Endodermal cell (in vitro differentiated cells): Measurements from ENCODE around the gene TRAF3. TPM values are rescaled to one million over a fixed set of nuclear protein-coding genes. Genes with fewer than 3 reads are reported as not detected.

Experiments
- DNase-seq: peaks from one replicate; pipeline ENCODE4 v3.0.0-alpha.2; 2017
- H3K27ac ChIP-seq: 2 replicates; pipeline ENCODE4 v1.5.1; 2013; ENCODE audit warnings: mild to moderate bottlenecking, low read depth, low read length, moderate library complexity
- H3K27me3 ChIP-seq: 2 replicates; pipeline ENCODE4 v1.6.1; 2013; ENCODE audit warnings: mild to moderate bottlenecking, low read length, moderate library complexity; ENCODE audit not compliant: insufficient read depth, control insufficient read depth, poor library complexity, severe bottlenecking
- H3K36me3 ChIP-seq: 2 replicates; pipeline ENCODE4 v1.7.0; 2013; ENCODE audit warnings: mild to moderate bottlenecking, low read length, moderate library complexity; ENCODE audit not compliant: control insufficient read depth, insufficient read depth
- H3K4me1 ChIP-seq: one replicate; pipeline ENCODE4 v1.7.0; 2013; ENCODE audit warnings: low read length; ENCODE audit not compliant: control insufficient read depth, insufficient read depth
- H3K4me3 ChIP-seq: 2 replicates; pipeline ENCODE4 v1.5.1; 2013; ENCODE audit warnings: mild to moderate bottlenecking, low read length, moderate library complexity
- H3K9ac ChIP-seq: 2 replicates; pipeline ENCODE4 v1.6.1; 2013; ENCODE audit warnings: mild to moderate bottlenecking, low read length, moderate library complexity; ENCODE audit not compliant: poor library complexity, severe bottlenecking; ENCODE audit errors: extremely low read depth
- H3K9me3 ChIP-seq: 2 replicates; pipeline ENCODE4 v1.6.1; 2013; ENCODE audit warnings: mild to moderate bottlenecking, low read length, moderate library complexity; ENCODE audit not compliant: control insufficient read depth
- H3K27ac Mint-ChIP-seq: 2 replicates; pipeline ENCODE4 v1.8.0; 2020; ENCODE audit warnings: mixed read lengths
- H3K27me3 Mint-ChIP-seq: 2 replicates; pipeline ENCODE4 v1.8.0; 2021; ENCODE audit warnings: mild to moderate bottlenecking, mixed read lengths; ENCODE audit not compliant: insufficient read depth
- H3K36me3 Mint-ChIP-seq: 2 replicates; pipeline ENCODE4 v1.8.0; 2020; ENCODE audit warnings: low read depth, mixed read lengths
- H3K4me1 Mint-ChIP-seq: 2 replicates; pipeline ENCODE4 v1.8.0; 2020; ENCODE audit warnings: mixed read lengths
- H3K4me3 Mint-ChIP-seq: 2 replicates; pipeline ENCODE4 v1.8.0; 2020; ENCODE audit warnings: mild to moderate bottlenecking, moderate library complexity, mixed read lengths
- H3K9me3 Mint-ChIP-seq: 2 replicates; pipeline ENCODE4 v1.8.0; 2020; ENCODE audit warnings: mild to moderate bottlenecking, mixed read lengths
- WGBS, 2 experiments: methylation state at CpG; one replicate each; pipeline versions ENCODE4 v1.1.5 to v1.1.7; 2013; ENCODE audit warnings: missing lambda C conversion rate in 2 of 2, mixed read lengths in 1 of 2; ENCODE audit not compliant: insufficient coverage in 1 of 2, insufficient read length in 1 of 2; 5-methylcytosine and 5-hydroxymethylcytosine counted together
- total RNA-seq, 2 donors: library from RNA; stranded (reverse); fragmentation: NEBNext Ultra II Directional in 1 of 2; extraction: Animal tissue kit (Norgen Biotek cat#: 25700) in 1 of 2; gene quantifications; 2 replicates in 1 of 2; 3 replicates in 1 of 2; pipeline ENCODE4 v1.2.1, GENCODE V29; 2021
- TF ChIP-seq, protein P1 (sequence below): fragments of 200-600 bp; sonication (generic); conservative IDR thresholded peaks from 2 replicates; pipeline ENCODE4 v1.5.0; 2021; ENCODE audit warnings: antibody characterized with exemption, mild to moderate bottlenecking

The TRAF3 gene
- total RNA-seq, 2 donors from 2014 or later, result 16.7 to 23.8 TPM

DNA sequence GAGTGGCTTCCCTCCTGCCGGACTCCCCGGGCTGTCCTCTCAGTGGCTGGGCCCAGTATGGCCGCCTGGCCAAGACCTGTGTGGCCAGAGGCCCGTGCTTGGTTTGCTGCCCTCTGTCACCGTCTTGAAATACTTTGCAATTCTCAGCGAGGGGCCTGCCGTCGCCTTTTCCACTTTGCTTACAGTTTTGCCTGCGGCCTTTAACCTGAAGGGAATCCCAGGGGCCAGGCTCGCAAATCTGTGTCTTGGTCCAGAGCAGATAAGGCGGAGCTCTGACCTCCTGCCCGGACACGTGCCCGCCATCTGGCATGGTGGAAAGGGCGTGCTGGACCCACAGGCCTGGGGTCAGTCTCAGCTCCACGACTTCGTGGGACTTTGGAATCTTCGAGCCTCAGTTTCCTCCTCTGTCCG is 134.3 kb downstream of the TRAF3 start:
- no peak for DNase-seq
- Mint-ChIP-seq H3K4me3 (no peak overlapping the region), H3K27me3 (no peaks in the 10 kb centered on the region), H3K36me3 (peaks cover 17% of the 10 kb centered on the region), H3K27ac (no peak overlapping the region), H3K9me3 (peaks cover 11% of the 10 kb centered on the region), H3K4me1 (no peaks in the 10 kb centered on the region)
- H3K4me3 ChIP-seq, result no peak overlapping the region
- TF ChIP-seq, protein P1, sequence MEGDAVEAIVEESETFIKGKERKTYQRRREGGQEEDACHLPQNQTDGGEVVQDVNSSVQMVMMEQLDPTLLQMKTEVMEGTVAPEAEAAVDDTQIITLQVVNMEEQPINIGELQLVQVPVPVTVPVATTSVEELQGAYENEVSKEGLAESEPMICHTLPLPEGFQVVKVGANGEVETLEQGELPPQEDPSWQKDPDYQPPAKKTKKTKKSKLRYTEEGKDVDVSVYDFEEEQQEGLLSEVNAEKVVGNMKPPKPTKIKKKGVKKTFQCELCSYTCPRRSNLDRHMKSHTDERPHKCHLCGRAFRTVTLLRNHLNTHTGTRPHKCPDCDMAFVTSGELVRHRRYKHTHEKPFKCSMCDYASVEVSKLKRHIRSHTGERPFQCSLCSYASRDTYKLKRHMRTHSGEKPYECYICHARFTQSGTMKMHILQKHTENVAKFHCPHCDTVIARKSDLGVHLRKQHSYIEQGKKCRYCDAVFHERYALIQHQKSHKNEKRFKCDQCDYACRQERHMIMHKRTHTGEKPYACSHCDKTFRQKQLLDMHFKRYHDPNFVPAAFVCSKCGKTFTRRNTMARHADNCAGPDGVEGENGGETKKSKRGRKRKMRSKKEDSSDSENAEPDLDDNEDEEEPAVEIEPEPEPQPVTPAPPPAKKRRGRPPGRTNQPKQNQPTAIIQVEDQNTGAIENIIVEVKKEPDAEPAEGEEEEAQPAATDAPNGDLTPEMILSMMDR, result no peak
- WGBS, 2 experiments, result 93 to 95% methylated on average over 15 to 19 of the region's 19 CpGs
- H3K27ac ChIP-seq, result no peak overlapping the region
- H3K36me3 ChIP-seq, result peaks cover 9% of the 10 kb centered on the region
- H3K9me3 ChIP-seq, result peaks cover 9% of the 10 kb centered on the region
- no peaks in the 10 kb centered on the region for H3K4me1 ChIP-seq
- no peak overlapping the region for H3K9ac ChIP-seq
- H3K27me3 ChIP-seq, result no peaks in the 10 kb centered on the region

GRCh38 chr14:102911991-102912761 is 134.9 kb downstream of the TRAF3 start:
- H3K4me3 Mint-ChIP-seq, result no peak overlapping the region
- H3K4me3 ChIP-seq, result no peak overlapping the region
- TF ChIP-seq, protein P1, result no peak
- 95 to 96% methylated on average over 16 to 21 of the region's 21 CpGs for WGBS, 2 experiments
- no peaks in the 10 kb centered on the region for H3K4me1 ChIP-seq
- no peak overlapping the region for H3K27ac ChIP-seq
- H3K9ac ChIP-seq, result no peak overlapping the region
- H3K9me3 ChIP-seq, result peaks cover 2% of the 10 kb centered on the region
- peaks cover 2% of the 10 kb centered on the region for H3K36me3 ChIP-seq
- no peak for DNase-seq
- H3K4me1 Mint-ChIP-seq, result no peaks in the 10 kb centered on the region
- no peaks in the 10 kb centered on the region for H3K27me3 ChIP-seq
- no peaks in the 10 kb centered on the region for H3K27me3 Mint-ChIP-seq
- H3K27ac Mint-ChIP-seq, result no peak overlapping the region
- H3K9me3 Mint-ChIP-seq, result peaks cover 7% of the 10 kb centered on the region
- H3K36me3 Mint-ChIP-seq, result peaks cover 12% of the 10 kb centered on the region

DNA sequence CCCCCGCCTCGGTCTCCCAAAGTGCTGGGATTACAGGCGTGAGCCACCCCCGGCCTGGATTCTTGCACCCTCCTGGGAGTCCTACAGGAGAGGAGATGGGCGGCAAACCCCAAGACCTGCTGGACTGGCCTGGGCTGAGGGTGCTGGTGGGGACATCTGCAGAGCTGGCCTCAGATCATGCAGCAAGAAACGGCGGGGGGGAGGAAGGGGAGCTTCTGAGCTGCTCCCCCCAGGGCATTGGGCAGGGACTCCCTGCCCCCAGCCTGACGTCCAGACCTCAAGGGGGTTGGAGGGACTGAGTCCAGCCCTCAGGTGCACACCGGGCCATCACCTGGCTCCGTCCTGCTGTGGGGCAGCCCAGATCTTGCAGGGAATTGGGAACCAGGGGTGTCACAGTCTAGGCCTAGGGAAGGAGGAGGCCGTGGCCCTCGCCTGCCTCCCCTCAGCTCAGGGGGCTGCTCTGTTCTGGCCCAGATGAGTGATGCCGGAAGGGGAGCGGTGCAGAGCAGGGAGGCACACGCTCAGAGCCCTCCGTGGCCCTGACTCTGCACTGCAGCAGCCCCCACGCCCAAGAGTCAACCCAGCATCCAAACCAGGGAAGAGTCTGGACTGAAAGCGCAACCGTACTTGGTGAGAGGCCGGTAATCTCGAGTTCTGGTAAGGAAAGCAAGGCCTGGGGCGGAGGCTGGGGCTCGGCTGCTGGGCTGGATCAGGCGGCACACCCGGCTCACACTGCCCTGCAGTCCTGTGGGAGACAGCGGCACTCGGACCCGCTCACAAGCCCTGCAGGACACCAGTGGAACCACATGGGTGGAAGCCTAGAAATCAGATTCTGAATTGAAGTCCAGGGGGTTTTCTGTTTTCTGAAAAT is 136.3 kb downstream of the TRAF3 start:
- Mint-ChIP-seq H3K9me3 (no peaks in the 10 kb centered on the region), H3K4me3 (no peak overlapping the region), H3K27me3 (no peaks in the 10 kb centered on the region), H3K4me1 (no peaks in the 10 kb centered on the region), H3K27ac (no peak overlapping the region), H3K36me3 (peaks cover 2% of the 10 kb centered on the region)
- Histone ChIP-seq H3K27ac (no peak overlapping the region), H3K9me3 (no peaks in the 10 kb centered on the region), H3K4me1 (no peaks in the 10 kb centered on the region), H3K36me3 (no peaks in the 10 kb centered on the region), H3K9ac (no peak overlapping the region), H3K4me3 (no peak overlapping the region), H3K27me3 (no peaks in the 10 kb centered on the region)
- TF ChIP-seq, protein P1, result peak; percentile 43
- no peak for DNase-seq
- WGBS, 2 experiments, result 91 to 93% methylated on average over 21 to 28 of the region's 28 CpGs
